Adrenal gland (tissue), 12 donors: ENCODE measurements around the gene SMG1. TPM values are rescaled to one million over a fixed set of nuclear protein-coding genes. Genes with fewer than 3 reads are reported as not detected.

ENCODE experiments used
- DNase-seq, 7 donors: peaks; one replicate each; pipeline ENCODE4 v3.0.0-alpha.2; 2019 to 2020
- H3K27ac ChIP-seq, 5 donors: fragments of 200-600 bp; sonication (generic) in 4 of 5; 1 replicate in 3 of 5; 2 replicates in 2 of 5; pipeline versions ENCODE4 v1.5.1 to v1.8.0; 2016 to 2020; ENCODE audit warnings: mild to moderate bottlenecking in 1 of 5
- H3K27me3 ChIP-seq: fragments of 200-600 bp; 2 replicates; pipeline ENCODE4 v1.8.0; 2021
- H3K36me3 ChIP-seq, 2 donors: fragments of 200-600 bp; replicated peaks in 1 of 2; 1 replicate in 1 of 2; 2 replicates in 1 of 2; pipeline versions ENCODE4 v1.5.1 to v1.8.0; 2018 to 2022
- H3K4me1 ChIP-seq, 2 donors: fragments of 200-600 bp; replicated peaks in 1 of 2; 1 replicate in 1 of 2; 2 replicates in 1 of 2; pipeline versions ENCODE4 v1.5.1 to v1.8.0; 2018 to 2021
- H3K4me3 ChIP-seq, 4 donors: fragments of 200-600 bp; sonication (generic) in 3 of 4; one replicate each; pipeline ENCODE4 v1.5.1; 2016 to 2018
- H3K9me3 ChIP-seq, 3 donors: fragments of 200-600 bp; sonication (generic) in 1 of 3; replicated peaks in 1 of 3; 1 replicate in 2 of 3; 2 replicates in 1 of 3; pipeline versions ENCODE4 v1.5.1 to v1.8.0; 2016 to 2021
- CTCF ChIP-seq, 6 experiments: fragments of 450-650 bp in 4 of 6; fragments of 200-600 bp in 2 of 6; sonication (generic) in 1 of 6; IDR thresholded peaks; 1 replicate in 5 of 6; 2 replicates in 1 of 6; pipeline versions ENCODE4 v1.5.1 to v1.8.0; 2016 to 2021; ENCODE audit warnings: antibody characterized with exemption in 6 of 6, mild to moderate bottlenecking in 2 of 6, moderate library complexity in 1 of 6
- POLR2A ChIP-seq, 2 donors: fragments of 450-650 bp; IDR thresholded peaks; one replicate each; pipeline ENCODE4 v1.6.1; 2017; ENCODE audit warnings: antibody characterized with exemption in 2 of 2, mild to moderate bottlenecking in 2 of 2, moderate library complexity in 1 of 2
- WGBS, 4 donors: extraction: QIAGEN DNeasy Blood & Tissue Kit in 2 of 4; methylation state at CpG; one replicate each; pipeline versions ENCODE4 v1.1.5 to v1.1.7; 2013 to 2017; 5-methylcytosine and 5-hydroxymethylcytosine counted together
- intact Hi-C, 2 donors: fragments of 100-400 bp; cut with DNase I; formaldehyde crosslinking; loops; one replicate each; pipeline versions ENCODE4 v1.14.1 to v1.15.0; 2022 to 2023
- polyA plus RNA-seq, 3 donors: library from polyadenylated mRNA; stranded (reverse); fragments of 200-250 nt in 2 of 3; fragments of 350-450 nt in 1 of 3; fragmentation: Illumina TruSeq in 1 of 3; extraction: RNeasy Lipid Tissue Mini Kit (QIAGEN cat#74804) in 1 of 3; gene quantifications; one replicate each; pipeline ENCODE4 v1.2.3, GENCODE V29; 2013 to 2014
- total RNA-seq, 9 donors: library from RNA; depleted of rRNA in 4 of 9; stranded (reverse); fragments of >200 nt in 4 of 9; fragments of 120-200 nt in 1 of 9; fragmentation: NEBNext Ultra II Directional in 1 of 9; extraction: Animal tissue kit (Norgen Biotek cat#: 25700) in 1 of 9; gene quantifications; one replicate each; pipeline versions ENCODE4 v1.1.0 to v1.2.4, GENCODE V29; 2013 to 2023
- donor health status: healthy with polysubstance abuse.
- donor health status: Bipolar disorder and iron deficiency.
- donor health status: DM: yes; HTN: yes; CAD: no.
- donor health status: DM: no; HTN: no; CAD: no.
- donor health status: DM: no; HTN: no; CAD: no.
- donor health status: DM: yes; HTN: yes; CAD: no.

The SMG1 gene
- total and polyA plus RNA-seq, 12 donors: 6.3 to 90.9 (median 43.4) TPM

DNA sequence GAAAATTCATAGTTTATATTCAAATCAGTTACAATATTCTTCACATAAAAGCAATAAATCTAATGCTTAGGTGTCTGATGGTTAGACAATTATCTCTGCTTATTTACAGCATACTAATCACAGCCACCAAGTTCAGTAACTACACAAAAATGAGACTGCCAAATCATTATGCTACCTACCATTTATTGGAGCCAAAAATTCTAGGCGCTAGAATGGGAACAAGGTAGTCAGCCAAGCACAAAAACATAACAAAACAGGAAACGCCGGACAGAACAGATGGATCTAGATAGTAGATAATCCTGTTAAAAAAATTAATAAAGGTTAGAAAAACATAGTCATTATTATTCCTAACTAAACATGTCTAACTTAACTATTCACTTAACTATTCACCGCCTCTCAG lies 128.5 kb downstream of the SMG1 start:
- no peak overlapping the region for H3K4me3 ChIP-seq
- no peaks in the 10 kb centered on the region for H3K27me3 ChIP-seq
- peak overlapping the region in 1 of 5 donors; percentile 64 for H3K27ac ChIP-seq
- TF ChIP-seq POLR2A (IDR thresholded peaks at IDR 0.05): no peak
- no peak for TF ChIP-seq CTCF (IDR thresholded peaks at IDR 0.05)
- H3K36me3 ChIP-seq: peaks cover 0 to 36% of the 10 kb centered on the region in 2 donors
- no peak for DNase-seq
- intact Hi-C loops: no loop called here
- H3K4me1 ChIP-seq: peaks cover 21 to 71% of the 10 kb centered on the region in 2 donors
- 29 to 48% (median 41%) methylated on average over 4 of the region's 4 CpGs for WGBS, 4 donors
- no peaks in the 10 kb centered on the region for H3K9me3 ChIP-seq

DNA sequence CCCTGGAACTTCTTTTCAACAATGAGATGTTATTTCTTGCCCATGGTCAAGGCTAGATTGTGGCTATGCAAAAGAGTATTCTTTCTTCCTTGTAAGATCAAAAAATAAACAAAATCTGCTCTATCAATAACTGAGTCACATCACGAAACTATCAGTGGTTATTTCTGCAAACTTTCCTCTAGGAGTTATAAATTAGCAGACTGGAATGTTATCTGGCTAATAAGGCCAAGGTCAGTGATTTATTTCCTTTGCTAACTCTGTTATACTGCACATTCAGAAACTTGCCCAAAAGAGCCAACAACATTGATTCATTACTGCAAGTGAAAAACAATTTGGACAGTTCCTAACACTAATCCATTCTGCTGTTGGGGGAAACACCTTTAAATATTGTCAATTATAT lies 129.8 kb downstream of the SMG1 start:
- 24 to 38% (median 28%) methylated on average over 1 of the region's 1 CpG for WGBS, 4 donors
- intact Hi-C loops: no loop called here

GRCh38 chr16:18792836-18793433 lies 133.3 kb downstream of the SMG1 start:
- DNase-seq: peak in 6 of 7 donors; percentile 49 to 64 (median 55)
- intact Hi-C loops: no loop called here
- TF ChIP-seq POLR2A (IDR thresholded peaks at IDR 0.05) (no peak), CTCF (IDR thresholded peaks at IDR 0.05) (no peak)
- no peaks in the 10 kb centered on the region for H3K9me3 ChIP-seq
- WGBS, 4 donors: 59 to 64% (median 63%) methylated on average over 11 of the region's 11 CpGs
- peaks cover 0 to 52% of the 10 kb centered on the region in 2 donors for H3K36me3 ChIP-seq
- peak overlapping the region in 2 of 5 donors; percentile 56 to 60 for H3K27ac ChIP-seq
- H3K27me3 ChIP-seq: no peaks in the 10 kb centered on the region
- no peak overlapping the region for H3K4me3 ChIP-seq
- peaks cover 24 to 71% of the 10 kb centered on the region in 2 donors for H3K4me1 ChIP-seq

More for the DNA sequence above, 129.8 kb downstream of the SMG1 start:
- H3K4me3 ChIP-seq: no peak overlapping the region
- H3K36me3 ChIP-seq: peaks cover 0 to 44% of the 10 kb centered on the region in 2 donors
- DNase-seq: no peak
- H3K9me3 ChIP-seq: no peaks in the 10 kb centered on the region
- H3K4me1 ChIP-seq: peaks cover 21 to 73% of the 10 kb centered on the region in 2 donors
- no peaks in the 10 kb centered on the region for H3K27me3 ChIP-seq
- TF ChIP-seq CTCF (IDR thresholded peaks at IDR 0.05): no peak
- TF ChIP-seq POLR2A (IDR thresholded peaks at IDR 0.05): no peak
- H3K27ac ChIP-seq: peak overlapping the region; percentile 24 to 64 (median 55)

DNA sequence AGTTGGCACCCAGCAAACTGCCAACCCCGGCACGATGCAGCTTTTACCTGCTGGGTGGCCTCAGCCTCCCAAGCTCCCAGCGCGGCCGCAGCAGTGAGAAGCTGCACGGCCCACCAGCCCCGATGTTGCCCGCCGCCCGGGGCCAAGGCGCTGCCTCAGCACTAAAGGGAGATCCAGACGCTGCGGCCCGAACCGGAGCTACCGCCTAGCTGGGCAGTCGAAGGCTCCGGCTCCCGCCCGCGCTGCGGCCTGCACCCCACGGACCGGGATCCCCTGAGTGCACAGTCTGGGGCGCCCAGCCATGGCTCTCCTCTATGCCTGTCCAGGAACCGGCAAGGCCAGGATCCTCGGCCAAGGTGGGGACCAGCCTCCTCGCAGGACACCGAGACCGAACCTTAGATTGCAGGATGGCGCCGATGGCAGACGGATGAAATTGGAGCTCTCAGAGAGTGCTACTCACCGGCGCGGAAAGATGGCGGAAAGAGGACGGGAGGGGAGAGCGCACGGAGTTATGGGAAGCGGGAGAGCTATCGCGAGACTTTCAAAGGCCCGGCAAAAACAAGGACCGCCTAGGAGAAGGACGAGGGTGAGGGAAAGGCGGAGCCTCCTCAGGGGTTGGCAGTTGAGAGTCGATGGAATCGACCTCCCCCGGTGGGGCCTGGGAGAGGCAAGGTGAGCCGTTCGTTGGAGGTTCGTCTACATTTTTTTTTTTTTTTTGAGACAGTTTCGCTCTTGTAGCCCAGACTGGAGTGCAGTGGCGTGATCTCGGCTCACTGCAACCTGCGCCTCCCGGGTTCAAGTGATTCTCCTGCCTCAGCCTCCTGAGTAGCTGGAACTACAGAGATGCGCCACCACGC lies 136.1 kb downstream of the SMG1 start, which contains the start of gene RPS15A:
Gene RPS15A, minus strand, starts transcription at position 485 of the 857 bp plus-strand sequence. CDS start 1,221 bp downstream, outside the sequence.
- Histone ChIP-seq H3K4me1 (peaks cover 23 to 71% of the 10 kb centered on the region in 2 donors), H3K27ac (peak within 1 kb of the TSS; percentile 1 to 96 (median 77)), H3K36me3 (peaks cover 0 to 68% of the 10 kb centered on the region in 2 donors), H3K4me3 (peak within 1 kb of the TSS; percentile 54 to 100 (median 80)), H3K9me3 (no peaks in the 10 kb centered on the region), H3K27me3 (no peaks in the 10 kb centered on the region)
- intact Hi-C loops: no loop called here
- peak; percentile 94 to 98 (median 97) for DNase-seq
- WGBS, 4 donors: 2 to 4% (median 4%) methylated on average over 35 to 60 of the region's 60 CpGs
- TF ChIP-seq POLR2A (IDR thresholded peaks at IDR 0.05) (peak; percentile 48 to 59), CTCF (IDR thresholded peaks at IDR 0.05) (no peak)
